HG03060 (cell line): Measurements from ENCODE around the gene EZR.

ENCODE experiments used
- ATAC-seq: cut with Tn5 transposase; IDR thresholded peaks from one replicate; pipeline ENCODE4 v1.9.1; 2021; ENCODE audit warnings: low read depth, moderate number of reproducible peaks; ENCODE audit not compliant: unreplicated experiment

EZR gene

GRCh38 chr6:158780246-158780884 lies 38.8 kb downstream of the EZR start:
- no peak for ATAC-seq

DNA sequence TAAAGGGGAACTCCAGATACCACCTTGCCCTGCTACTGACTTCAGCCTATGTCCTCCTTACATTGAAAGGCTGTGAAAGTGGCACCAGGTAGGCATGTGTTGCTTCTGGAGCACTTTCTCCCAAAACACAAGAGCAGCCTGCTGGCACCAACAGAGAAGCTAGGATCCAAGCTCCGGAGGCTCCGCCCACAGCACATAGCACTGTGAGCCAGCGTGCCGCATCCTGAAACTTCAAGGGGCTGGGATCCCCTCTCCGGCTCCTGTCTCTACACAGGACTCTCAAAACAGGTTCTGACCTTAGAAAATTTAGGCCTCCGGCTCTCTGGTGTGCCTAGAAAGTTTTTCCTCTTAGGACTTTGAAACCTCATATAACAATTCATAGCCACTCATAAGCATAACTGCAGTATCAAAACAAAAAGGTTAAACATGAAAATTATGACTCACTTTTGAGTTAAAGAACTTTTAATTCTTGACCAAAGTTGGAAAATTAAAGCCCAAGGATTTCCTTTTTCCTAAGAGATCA lies 41.1 kb downstream of the EZR start:
- no peak for ATAC-seq

DNA sequence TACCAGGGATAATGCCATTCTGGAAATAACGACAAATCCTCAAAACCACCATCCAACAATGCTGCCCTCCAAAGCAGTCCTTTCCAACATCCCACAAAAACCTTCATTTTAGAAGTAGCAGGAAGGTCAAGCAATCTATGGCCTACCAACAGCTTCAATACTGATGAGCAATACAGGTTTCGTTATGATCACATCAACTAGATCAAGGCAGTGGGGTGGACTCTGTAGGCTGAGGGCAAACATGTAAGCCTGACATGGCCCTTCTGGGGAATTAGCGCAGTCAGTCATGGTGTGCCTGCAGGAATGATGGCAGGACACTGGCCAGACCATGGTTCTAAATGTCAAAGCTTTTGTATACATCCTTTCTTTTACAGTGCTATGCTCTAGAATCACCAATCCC lies 41.7 kb downstream of the EZR start:
- no peak for ATAC-seq

DNA sequence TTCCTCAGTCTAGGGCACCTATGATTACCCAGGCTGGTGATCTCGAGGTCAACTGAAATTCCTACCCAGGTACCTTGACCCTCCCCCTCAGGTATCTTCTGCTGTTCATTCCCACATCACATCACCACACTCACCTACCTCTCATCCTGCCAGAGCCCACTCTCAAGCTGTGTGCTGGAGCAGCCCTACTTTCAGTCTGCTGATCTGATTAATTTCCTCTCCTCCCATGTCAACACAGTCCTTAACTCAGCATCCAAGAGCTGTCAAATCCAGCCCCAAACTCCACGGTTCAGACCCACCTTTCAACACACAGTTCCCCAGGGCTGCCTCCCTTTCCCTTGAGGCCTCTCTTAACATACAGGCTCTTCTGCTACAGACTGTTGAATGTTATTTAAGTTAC lies 42.4 kb downstream of the EZR start:
- no peak for ATAC-seq

GRCh38 chr6:158775832-158776231 lies 43.3 kb downstream of the EZR start:
- no peak for ATAC-seq

DNA sequence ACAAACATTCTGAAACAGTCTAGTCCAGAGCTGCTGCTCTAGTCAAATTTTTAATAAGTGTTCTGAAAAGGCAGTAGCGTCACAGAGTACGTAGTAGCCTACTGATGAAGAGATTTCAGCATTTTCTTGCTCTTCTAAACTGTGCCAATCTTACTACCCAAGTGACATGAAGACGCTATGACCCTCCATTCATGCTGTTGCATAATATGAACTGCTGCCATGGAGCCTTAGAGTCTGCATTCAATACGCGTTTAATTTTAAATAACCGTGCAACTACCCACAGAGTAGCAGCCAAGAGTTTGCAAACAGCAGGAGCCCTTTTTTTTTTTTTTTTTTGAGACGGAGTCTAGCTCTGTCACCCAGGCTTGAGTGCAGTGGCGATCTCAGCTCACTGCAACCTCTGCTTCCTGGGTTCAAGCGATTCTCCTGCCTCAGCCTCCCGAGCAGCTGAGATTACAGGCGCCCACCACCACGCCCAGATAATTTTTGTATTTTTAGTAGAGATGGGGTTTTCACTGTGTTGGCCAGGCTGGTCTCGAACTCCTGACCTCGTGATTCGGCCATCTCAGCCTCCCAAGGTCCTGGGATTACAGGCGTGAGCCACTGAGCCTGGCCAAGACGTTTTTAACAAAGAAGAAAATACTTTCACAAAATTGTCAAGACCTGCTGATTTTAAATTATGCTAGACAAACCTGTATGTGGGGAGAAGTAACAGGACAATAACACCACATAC lies 44.3 kb downstream of the EZR start:
- ATAC-seq = no peak

DNA sequence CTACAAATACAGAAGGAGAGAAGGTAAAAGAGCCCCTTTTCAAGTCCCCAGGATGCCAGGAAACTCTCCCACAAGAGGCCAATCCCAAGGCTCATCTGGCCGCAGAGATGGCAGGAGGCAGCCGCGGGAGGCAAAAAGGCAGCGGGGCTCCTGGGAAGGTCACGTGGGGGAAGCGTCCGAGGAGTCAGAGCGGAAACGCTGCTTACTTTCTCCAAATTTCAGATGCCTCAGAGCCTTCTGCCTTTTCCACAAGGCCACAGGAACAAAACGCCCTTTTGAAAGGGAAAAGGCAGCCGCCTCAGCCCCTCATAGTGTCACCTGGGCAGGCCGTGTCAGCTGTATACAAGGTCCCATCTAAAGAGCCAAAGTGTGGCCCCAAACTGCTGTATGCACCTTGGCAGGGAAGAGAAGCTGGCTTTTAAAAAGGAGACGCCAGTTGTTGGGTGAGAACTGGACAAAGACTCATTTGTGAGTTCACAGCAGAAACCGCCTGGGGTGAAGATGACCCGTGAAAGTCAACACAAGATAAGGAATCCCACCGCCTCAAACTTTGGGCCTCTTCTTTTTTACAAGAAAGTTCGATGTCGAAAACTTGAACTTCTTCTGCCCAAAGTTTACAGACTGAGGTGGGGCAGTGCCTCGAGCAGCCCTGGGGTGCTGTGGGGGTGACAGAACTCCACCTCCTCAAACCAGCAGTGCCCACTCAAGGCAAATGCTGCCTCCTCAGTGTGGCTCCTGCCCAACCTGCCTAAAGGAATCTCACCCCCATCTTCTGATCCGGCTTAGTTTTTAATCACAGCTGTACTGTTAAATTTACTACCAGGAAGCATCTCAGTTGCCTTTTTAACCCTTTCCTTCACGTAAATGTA lies 45.4 kb downstream of the EZR start:
- ATAC-seq = no peak

GRCh38 chr6:158772851-158773371 lies 46.3 kb downstream of the EZR start:
- no peak for ATAC-seq

GRCh38 chr6:158772172-158772571 lies 47.0 kb downstream of the EZR start:
- no peak for ATAC-seq

DNA sequence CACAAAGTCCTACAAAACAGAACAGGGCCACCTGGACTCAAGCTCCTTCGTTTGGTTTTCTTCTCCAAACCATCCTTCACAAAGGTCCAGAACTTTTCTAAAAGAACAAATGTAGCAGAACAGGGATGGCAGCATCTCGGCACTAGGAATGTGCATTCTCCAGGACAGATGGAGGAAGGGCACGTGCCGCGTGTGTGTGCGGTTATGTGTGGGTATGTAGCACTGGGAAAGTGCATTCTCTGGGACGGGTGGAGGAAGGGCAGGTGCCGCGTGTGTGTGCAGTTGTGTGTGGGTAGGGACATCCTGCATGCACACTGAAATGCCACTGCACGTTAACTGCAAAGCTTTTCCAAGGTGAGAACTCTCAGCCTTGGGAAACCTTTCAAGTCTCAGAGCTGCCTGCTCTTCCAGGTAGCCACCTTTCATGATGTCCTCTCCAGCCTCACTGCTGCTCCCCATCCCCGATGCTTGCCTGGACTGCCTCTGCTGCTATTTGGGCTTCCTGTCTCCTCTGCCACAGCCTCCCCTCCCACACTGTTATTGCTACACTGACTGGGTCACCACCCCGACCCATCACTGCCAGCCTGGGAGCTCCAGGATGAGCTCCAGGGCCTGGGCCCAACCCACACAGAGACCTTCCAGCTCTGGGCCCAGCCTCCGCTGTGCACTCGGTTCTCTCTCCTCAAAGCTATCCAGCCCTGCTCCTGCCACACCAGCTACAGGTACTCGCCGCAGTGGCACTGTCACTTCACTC lies 47.6 kb downstream of the EZR start:
- ATAC-seq = no peak

DNA sequence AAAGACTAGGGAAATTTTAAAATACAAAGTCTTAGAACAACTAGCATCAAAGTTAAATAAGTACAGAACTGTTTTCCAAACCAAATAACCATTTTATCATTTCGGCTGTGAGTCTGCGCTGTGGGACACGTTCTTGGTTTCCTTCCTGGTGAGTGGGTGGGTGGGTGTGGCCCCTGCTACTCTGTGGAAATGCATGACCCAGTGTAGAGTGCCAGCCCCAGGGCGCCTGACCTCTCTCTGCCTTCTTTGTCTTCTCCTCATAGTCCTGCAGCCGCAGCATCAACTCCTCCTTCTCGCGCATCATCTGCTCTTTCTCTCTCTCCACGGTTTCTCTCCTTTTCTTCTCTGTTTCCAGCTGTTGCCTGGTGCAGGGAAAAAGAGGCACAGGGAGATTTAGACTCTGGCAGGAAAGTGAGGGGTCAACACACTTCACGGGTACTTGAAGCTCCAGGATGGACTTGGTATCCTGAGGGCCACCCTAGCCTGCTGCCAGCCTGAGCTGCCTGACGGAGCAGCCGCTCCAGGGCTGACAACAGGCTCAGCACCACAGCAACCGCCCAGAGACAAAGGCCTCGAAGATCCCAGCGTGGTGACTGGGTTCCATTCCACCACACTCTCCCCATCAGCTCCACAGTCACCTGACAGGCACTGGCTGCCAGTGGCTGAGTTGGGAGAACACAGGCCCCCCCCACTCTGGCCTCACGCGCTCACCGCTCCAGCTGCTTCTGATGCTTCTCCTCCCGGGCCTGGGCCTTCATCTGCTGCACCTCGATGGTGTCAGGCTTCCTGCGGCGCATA lies 48.4 kb downstream of the EZR start:
- ATAC-seq = no peak

GRCh38 chr6:158769771-158770432 lies 49.3 kb downstream of the EZR start:
- no peak for ATAC-seq

GRCh38 chr6:158769234-158769770 lies 49.9 kb downstream of the EZR start:
- no peak for ATAC-seq

DNA sequence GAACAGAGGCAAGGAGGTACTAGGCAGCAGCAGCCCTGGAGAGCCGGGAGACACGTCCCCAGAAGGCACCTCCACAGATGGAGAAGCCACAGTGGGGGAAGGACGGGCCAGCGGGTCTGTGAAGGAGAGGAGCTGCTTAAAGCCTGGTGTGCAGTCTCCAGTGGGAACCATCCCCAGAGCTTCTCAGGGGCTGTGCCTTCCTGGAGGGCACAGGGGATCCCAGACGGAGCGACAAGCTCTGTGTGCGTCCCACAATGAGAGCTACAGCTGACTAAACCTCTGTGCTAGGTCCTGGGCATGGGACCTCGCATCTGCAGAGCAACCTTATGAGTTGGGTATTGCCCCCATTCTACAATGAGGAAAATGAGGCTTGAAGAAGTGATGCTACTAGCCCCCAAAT lies 50.7 kb downstream of the EZR start:
- ATAC-seq = no peak

DNA sequence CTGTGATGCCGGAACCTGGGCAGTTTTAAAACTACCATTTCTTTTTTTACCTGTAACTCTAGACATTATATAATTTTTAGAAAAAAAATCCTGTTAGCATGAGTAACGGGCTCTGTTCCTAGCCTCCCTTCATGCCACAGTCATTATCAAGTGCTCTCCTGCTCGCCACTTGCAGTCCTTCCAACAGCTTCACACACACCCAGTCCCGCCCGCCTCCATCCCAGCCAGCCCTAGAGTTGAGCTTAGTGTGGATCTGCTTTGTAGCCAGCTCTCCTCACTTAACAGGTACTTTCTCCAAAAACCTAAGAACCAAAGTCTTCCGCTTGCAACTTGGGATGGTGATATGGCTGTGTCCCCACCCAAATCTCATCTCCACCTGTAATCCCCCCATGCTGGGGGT lies 51.5 kb downstream of the EZR start:
- ATAC-seq = no peak

GRCh38 chr6:158766621-158767455 lies 52.3 kb downstream of the EZR start:
- ATAC-seq = no peak

DNA sequence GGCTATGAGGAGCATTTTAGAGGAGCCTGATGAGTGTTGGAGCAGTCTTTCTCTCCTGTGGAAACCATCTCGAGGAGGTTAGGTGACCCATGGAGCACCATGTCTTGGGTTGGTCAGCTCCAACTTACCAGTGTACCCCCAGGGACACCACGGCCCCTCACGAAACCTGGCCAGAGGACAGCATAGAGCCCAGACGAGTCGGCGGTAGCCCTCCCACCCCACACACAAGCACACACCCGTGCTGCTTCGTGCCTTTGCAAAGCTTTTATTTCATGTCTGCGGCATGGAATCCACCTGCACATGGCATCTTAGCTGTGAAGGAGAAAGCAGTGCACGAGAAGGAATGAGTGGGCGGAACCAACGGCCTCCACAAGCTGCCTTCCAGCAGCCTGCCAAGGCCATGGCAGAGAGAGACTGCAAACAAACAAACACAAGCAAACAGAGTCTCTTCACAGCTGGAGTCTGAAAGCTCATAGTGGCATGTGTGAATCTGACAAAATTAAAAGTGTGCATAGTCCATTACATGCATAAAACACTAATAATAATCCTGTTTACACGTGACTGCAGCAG lies 53.6 kb downstream of the EZR start:
- no peak for ATAC-seq
